Colon (tissue), 2 donors: Measurements from ENCODE around the gene CD34.

Experiments used
- FAIRE-seq: peaks from 2 replicates; lab custom pipeline; 2012; peaks lifted over from hg19 to GRCh38; lab: Jason Lieb, UNC
- donor health status: control.
- donor health status: control.

The CD34 gene

DNA sequence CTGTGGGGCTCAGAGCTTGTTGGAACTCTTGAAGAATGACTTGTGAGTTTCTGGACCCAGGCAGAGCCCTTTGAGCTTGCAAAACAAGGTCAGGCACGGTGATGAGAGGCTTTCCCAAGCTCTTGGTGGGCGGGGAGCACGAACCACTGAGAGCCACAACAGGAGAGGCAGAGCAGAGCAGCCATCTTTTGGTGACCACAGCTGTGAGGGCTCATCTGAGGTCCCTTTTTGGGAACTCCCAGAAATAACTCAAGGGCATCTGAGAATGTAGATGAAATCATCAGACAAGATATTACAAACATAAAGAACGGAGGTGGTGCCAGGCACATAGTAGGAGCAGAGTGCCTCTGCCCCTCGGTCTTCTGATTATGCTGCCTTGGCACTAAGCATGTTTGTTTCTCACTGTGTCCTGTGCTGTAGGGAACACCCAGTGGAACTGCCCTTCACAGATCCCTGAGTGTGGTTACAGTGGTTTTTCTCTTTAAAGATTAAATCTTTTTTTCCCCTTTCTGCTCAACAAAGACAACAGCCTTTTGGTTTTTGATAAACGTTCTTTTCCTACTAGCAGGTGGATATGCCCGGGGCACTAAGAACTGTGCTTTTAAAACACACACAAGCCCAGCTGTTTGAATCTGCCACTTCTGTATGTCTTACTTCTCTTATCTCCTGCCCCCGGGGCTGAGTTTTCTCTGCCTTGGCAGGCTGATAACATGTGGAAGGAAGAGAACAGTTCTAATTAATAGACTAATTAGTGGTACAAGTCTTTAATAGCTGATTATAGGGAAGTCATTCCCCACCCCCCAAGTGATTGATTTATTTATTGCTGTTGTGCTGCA lies 37.7 kb downstream of the CD34 start:
- no peak for FAIRE-seq

GRCh38 chr1:207872621-207873020 lies 38.3 kb downstream of the CD34 start:
- no peak for FAIRE-seq

- no peak for FAIRE-seq
Observed at GRCh38 chr1:207871117-207871649, 39.7 kb downstream of the CD34 start.

- FAIRE-seq, result no peak
Observed at GRCh38 chr1:207870306-207871031, 40.5 kb downstream of the CD34 start.

GRCh38 chr1:207869859-207870258 lies 41.1 kb downstream of the CD34 start:
- FAIRE-seq, result no peak

DNA sequence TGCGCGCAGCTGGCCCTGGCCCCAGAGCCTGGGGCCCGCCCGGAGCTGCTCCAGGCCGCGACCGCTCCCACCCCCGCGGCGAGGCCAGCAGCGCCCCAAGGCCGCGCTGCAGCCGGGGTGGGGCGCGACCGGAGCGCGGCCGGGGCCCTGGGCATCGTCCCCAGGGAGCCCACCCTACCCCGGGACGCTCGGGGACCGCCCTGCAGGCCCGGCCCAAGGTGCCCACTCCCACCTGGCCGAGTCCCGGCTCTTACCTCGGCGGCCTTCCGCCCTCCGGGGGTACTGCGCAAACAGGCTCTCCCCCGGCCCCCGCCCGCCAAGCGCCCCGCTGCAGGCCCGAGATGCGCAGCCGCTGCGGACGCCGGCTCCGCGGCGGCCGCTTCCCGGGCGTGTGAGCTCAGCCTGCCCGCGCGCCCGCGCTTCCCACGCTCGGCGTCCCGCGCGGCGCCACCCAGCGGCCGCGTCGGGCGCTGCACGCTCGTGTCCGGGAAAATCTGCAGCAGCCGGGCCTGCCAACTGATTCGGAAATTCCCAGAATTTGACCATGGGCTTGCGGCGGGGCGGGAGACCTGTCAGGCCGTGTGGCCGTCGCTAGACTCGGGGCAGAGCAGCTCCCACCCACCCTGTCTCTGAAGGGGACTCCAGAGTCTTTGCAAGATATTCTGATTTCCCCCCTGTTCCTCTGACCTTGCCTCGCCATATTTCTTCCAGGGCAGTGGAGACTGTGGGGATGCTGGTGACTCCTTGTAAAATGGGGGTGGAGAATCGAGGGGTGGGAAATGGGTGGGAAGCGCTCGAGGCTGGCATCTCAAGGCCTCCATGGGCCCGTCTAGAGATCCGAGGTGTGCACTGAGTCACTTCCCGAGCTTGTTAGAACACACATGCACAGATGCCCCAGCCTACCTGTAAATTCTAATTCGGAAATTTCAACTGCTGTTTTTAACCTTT lies 41.9 kb downstream of the CD34 start:
- FAIRE-seq, result no peak

GRCh38 chr1:207868251-207868773 lies 42.6 kb downstream of the CD34 start:
- no peak for FAIRE-seq

DNA sequence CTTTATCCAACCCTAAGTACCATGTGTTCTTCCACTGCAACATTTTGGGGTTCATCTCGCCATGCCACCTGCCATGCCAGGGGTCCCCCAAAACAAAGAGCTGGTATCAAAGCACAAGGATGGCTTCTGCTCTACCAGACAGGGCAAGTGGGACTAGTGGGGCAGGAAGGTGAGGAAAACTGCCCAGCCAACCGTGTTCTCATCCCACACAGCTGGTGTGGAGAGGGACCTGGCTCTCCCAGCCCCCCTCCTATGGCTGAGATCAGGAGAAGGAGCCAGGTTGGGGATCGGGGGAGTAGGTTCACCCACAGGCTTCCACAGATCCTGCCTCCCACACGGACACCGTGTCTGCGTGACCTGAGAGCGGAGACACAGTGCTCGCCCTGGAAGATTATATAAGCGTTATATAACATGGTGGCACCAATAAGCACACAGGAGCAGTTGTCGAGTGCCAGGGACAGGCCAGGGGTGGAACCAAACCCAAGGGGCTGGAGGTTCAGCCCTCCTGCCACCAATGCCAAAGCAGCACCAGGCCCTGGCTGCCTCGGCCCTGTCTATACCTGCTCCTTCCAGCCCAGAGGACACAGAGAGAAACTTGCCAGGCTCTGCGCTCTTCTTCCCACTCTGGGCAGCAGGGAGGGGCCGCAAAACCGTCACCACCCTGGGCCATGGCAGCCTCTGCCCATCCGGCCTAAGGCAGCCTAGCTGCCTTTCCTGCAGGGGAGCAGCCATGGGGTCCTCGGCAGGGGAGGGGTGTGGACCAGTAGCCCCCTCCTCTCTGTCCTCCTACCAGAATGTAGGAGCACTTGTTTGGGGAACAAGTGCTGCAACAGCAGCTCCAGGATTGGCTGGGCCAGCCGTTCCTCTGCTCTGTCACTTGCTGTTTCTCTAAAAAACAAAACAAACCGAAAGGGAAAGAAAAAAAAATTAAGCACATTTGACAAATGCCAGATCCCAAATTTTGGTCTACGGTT lies 43.5 kb downstream of the CD34 start:
- FAIRE-seq, result no peak

DNA sequence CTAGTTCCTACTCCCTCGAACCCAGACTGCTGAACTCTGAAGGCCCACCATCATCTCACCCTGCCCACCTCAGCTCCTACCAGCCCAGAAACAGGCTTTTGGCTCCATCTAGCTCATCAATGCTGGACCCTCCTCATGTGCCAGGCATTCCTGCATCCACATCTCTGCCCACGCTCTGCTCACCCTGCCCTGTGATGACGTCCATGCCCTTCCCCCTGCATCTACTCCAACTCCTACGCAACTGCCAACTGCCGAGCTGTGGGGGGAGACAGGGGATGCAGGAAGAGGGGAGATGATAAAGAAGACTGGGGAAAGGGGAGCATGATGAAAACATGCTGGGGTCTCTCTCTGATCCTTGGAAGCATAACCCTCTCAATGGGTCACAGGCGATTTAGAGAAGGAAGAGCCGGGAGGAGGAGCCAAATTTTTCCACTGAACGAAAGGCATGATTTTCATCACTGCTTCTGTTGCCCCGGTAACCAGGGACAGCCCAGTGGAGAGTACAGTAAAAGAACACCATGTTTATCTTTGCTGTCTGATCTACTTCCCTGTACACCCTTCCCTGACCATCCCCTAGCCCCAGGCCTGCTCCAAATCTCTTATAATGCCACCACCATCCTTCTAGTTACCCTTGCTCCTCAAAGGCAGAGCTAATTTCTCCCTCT lies 44.3 kb downstream of the CD34 start:
- FAIRE-seq, result no peak

DNA sequence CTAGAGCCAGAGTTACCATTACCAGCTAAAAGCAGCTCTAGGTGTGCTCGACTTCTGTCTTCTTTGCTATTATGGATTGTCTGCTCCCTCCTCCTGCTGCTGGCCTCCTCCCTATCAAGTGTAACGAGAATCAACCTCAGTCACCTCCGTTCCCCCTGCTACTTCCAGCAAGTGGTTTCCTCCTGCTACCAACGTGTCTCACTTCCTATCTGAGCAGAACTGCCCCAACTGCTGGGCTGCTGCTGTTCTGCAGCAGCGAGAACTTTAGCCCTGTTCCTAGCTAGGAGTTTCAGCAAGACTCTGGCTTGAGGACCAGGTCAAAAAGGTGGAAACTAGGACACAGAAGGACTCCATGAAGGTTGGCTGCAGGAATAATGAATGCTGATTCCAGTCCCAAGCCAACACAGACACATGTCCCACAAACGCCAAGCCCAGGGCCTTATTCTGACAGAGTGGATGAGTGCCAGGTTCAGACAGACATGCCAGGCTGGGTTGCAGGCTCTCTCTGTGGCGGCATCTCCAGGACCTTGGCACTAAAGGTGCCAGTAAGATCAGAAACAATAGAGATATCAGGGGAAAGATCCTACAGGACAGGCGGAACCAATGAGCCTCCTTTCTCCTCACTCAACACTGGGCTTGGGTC lies 46.9 kb downstream of the CD34 start:
- no peak for FAIRE-seq

DNA sequence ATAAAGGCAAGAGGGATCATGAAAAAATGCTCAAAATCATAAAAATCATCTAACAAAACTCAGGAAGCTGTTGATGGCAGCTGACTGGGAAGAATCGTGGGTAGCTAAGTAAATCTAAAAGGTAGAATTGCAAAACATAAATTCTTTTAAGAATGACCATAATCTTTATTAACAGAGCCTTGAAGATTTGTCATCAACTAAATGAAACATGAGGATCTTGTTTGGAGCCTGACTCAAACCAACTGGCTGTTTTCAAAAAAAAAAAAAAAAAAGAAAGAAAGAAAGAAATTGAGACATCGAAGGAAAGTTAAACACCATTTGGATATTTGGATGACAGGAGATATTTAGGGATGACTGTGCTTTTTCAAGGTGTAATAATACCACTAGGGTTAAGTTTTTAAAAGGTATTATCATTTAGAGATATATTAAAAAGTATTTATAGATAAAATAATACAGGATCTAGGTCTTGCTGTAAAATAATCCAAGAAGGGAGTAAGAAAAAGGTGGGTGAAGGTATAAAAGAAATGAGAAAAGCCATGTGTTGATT lies 48.6 kb downstream of the CD34 start:
- FAIRE-seq, result no peak

- no peak for FAIRE-seq
Observed at GRCh38 chr1:207861442-207862177, 49.3 kb downstream of the CD34 start.

DNA sequence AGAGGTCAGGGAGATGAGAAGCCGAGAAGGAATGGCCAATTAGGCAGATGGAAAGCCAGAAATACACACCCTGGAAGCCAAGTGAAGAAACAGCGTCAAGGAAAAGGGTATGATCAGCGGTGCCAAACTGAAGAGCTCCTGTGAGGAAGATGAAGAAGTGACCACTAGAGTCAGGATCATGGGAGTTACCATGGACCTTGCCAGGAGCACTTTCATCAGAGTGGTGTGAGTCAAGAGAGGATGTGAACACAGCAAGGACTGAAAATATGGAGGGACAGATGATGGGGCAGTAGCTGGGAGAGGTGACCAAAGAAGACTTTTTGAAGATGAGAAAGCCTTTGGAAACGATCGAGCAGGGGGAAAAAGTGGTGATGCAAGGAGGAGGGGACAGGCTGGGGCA lies 50.4 kb downstream of the CD34 start:
- FAIRE-seq, result no peak

DNA sequence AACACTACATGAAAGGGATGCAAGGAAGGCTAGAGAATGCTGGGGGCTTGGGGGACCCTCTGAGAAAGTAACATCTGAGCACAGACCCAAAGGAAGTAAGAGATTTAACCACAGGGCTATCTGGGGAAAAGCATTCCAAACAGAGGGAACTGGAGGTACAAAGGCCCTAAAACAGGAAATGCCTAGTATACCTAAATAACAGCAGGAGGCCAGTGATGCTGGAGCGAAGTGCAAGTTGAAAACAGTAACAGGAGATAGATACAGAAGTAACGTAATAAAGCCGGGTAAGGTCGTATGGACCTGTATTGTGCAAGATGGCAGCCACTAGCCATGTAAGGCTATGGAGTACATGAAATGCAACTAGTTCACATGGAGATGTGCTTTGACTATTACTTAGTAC lies 52.1 kb downstream of the CD34 start:
- FAIRE-seq, result no peak

GRCh38 chr1:207858281-207858680 lies 52.6 kb downstream of the CD34 start:
- no peak for FAIRE-seq

- no peak for FAIRE-seq
Observed at GRCh38 chr1:207857447-207857846, 53.5 kb downstream of the CD34 start.

DNA sequence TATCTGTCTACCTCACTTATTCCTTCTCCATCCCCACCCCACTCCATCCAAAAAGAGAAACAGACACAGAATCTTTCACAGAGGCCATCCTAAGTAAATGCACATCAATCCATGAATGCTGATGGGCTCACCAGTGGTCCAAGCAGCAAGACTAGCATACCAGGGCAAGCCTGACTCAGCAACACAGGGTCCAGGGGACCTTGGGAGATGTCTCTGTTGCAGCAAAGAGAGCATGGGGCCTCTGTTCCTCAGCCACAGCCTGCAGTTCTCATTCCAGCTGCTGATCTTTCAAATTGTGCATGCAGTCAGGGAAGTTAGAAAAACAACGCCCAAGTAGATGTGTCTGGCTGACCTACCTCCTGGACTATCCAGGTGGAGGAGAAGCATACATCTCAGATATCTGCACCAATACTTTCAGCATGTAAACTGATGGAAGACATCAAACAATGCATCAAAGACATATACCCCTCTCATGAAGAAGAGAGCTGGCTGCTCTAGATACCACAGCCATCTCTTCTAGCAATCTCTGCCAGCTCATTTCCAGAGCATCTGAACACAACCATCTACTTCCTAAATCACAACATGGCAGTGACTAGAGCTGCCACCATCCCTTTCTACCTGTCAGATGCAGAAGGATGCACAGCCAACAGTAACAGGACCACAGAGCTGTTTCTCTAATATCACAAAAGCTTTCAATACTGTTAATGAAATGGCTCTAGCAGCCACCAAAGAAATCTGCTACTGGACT lies 54.5 kb downstream of the CD34 start:
- FAIRE-seq, result no peak

DNA sequence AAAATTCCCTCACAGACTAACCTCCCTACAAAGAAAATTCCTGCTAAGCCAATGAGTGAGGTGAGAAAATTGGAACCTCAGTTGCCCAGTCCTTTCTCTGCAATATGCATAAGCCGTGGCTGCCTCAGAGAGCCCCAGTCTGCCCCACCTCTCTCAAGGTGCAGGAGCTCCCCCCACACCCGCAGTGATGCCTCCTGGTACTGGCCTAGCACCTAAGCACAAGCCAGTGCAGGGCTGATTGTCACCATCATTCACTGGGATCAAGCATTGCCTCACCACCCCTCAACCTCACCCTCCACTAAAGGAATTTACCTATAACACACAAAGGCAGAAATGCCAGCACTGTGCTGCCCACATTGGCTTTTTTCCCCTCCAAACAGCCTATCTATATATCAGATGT lies 56.9 kb downstream of the CD34 start:
- FAIRE-seq, result no peak
